HEK293 (cell line): ENCODE measurements around the gene KRTAP5-4.

ENCODE experiments used
- CTCF ChIA-PET: fragments of 350-600 bp; formaldehyde crosslinking; extraction: SDS; loops from one replicate; lab custom pipeline; 2021; ENCODE audit warnings: antibody characterized with exemption; lab: Yijun Ruan, JAX
- POLR2A ChIA-PET: fragments of 300-600 bp; formaldehyde crosslinking; extraction: SDS; loops from one replicate; lab custom pipeline; 2020; ENCODE audit warnings: antibody characterized with exemption, inconsistent platforms; lab: Yijun Ruan, JAX
- H3K27ac ChIP-seq: fragments of 200-500 bp; sonication (Bioruptor generic); 2 replicates; pipeline ENCODE4 v1.5.1; 2014; ENCODE audit warnings: low read depth, low read length, control low read depth, inconsistent platforms; ENCODE audit errors: extremely low read depth
- H3K36me3 ChIP-seq, 2 experiments: fragments of 200-500 bp in 1 of 2; sonication (Bioruptor generic) in 1 of 2; 1 replicate in 1 of 2; 2 replicates in 1 of 2; pipeline ENCODE4 v1.5.1; 2014 to 2017; ENCODE audit warnings: inconsistent platforms in 2 of 2, low read length in 2 of 2; ENCODE audit not compliant: control insufficient read depth in 2 of 2, insufficient read depth in 1 of 2
- H3K4me1 ChIP-seq: fragments of 200-500 bp; sonication (Bioruptor generic); 2 replicates; pipeline ENCODE4 v1.5.1; 2014; ENCODE audit warnings: mild to moderate bottlenecking, low read length, inconsistent platforms; ENCODE audit not compliant: control insufficient read depth, insufficient read depth
- H3K4me3 ChIP-seq: 2 replicates; pipeline ENCODE4 v1.5.1; 2011; ENCODE audit warnings: low read depth, mild to moderate bottlenecking, control low read depth, low read length, moderate library complexity
- H3K9me3 ChIP-seq: fragments of 200-500 bp; sonication (Bioruptor generic); 2 replicates; pipeline ENCODE4 v1.5.1; 2014; ENCODE audit warnings: low read depth, low read length, inconsistent platforms; ENCODE audit not compliant: control insufficient read depth, insufficient read depth
- EGR2 ChIP-seq: fragments of 450-650 bp; formaldehyde crosslinking; IDR thresholded peaks from 2 replicates; pipeline ENCODE4 v1.5.1; 2016; ENCODE audit warnings: low read depth, missing biosample characterization, missing genetic modification characterization
- GLI2 ChIP-seq: fragments of 450-650 bp; formaldehyde crosslinking; IDR thresholded peaks from 2 replicates; pipeline ENCODE4; 2017; ENCODE audit warnings: missing biosample characterization, missing genetic modification characterization, low read depth, borderline replicate concordance
- GLI4 ChIP-seq: fragments of 450-650 bp; formaldehyde crosslinking; IDR thresholded peaks from 2 replicates; pipeline ENCODE4 v1.5.1; 2016; ENCODE audit warnings: missing biosample characterization, missing genetic modification characterization
- KLF8 ChIP-seq: fragments of 450-650 bp; formaldehyde crosslinking; IDR thresholded peaks from 2 replicates; pipeline ENCODE4 v1.5.1; 2016; ENCODE audit warnings: missing biosample characterization, missing genetic modification characterization
- ZEB2 ChIP-seq: fragments of 450-650 bp; formaldehyde crosslinking; IDR thresholded peaks from 2 replicates; pipeline ENCODE4 v1.5.1; 2016; ENCODE audit warnings: missing biosample characterization, missing genetic modification characterization
- ZFP69B ChIP-seq: fragments of 450-650 bp; formaldehyde crosslinking; IDR thresholded peaks from 2 replicates; pipeline ENCODE4 v1.5.1; 2016; ENCODE audit warnings: missing biosample characterization, missing genetic modification characterization
- ZNF121 ChIP-seq: fragments of 450-650 bp; formaldehyde crosslinking; IDR thresholded peaks from 2 replicates; pipeline ENCODE4 v1.5.1; 2016; ENCODE audit warnings: missing biosample characterization, missing genetic modification characterization
- ZNF335 ChIP-seq: fragments of 450-650 bp; formaldehyde crosslinking; conservative IDR thresholded peaks from 2 replicates; pipeline ENCODE4 v1.5.1; 2016; ENCODE audit warnings: missing biosample characterization, missing genetic modification characterization
- ZNF501 ChIP-seq: fragments of 450-650 bp; formaldehyde crosslinking; IDR thresholded peaks from 2 replicates; pipeline ENCODE4 v1.5.1; 2016; ENCODE audit warnings: missing biosample characterization, missing genetic modification characterization
- ZNF571 ChIP-seq: fragments of 450-650 bp; formaldehyde crosslinking; IDR thresholded peaks from 2 replicates; pipeline ENCODE4 v1.5.0; 2017; ENCODE audit warnings: missing biosample characterization, missing genetic modification characterization
- ZNF664 ChIP-seq: fragments of 450-650 bp; formaldehyde crosslinking; IDR thresholded peaks from 2 replicates; pipeline ENCODE4 v1.5.1; 2016; ENCODE audit warnings: missing biosample characterization, missing genetic modification characterization
- ZNF843 ChIP-seq: fragments of 450-650 bp; formaldehyde crosslinking; IDR thresholded peaks from 2 replicates; pipeline ENCODE4 v1.5.1; 2016; ENCODE audit warnings: missing biosample characterization, missing genetic modification characterization
- TF ChIP-seq, protein P1 (sequence below): fragments of 450-650 bp; formaldehyde crosslinking; conservative IDR thresholded peaks from 2 replicates; pipeline ENCODE4 v1.5.1; 2016; ENCODE audit warnings: low read depth, missing biosample characterization, missing genetic modification characterization
- TF ChIP-seq, protein P2 (sequence below): fragments of 450-650 bp; formaldehyde crosslinking; IDR thresholded peaks from 2 replicates; pipeline ENCODE4 v1.5.1; 2016; ENCODE audit warnings: missing biosample characterization, missing genetic modification characterization
- TF ChIP-seq, protein P3 (sequence below): fragments of 450-650 bp; formaldehyde crosslinking; IDR thresholded peaks from 2 replicates; pipeline ENCODE4 v1.5.1; 2016; ENCODE audit warnings: missing biosample characterization, missing genetic modification characterization
- TF ChIP-seq, protein P4 (sequence below): fragments of 450-650 bp; formaldehyde crosslinking; IDR thresholded peaks from 2 replicates; pipeline ENCODE4 v1.5.1; 2017; ENCODE audit warnings: missing biosample characterization, missing genetic modification characterization
- TF ChIP-seq, protein P5 (sequence below): fragments of 450-650 bp; formaldehyde crosslinking; IDR thresholded peaks from 2 replicates; pipeline ENCODE4; 2016; ENCODE audit warnings: missing biosample characterization, missing genetic modification characterization

KRTAP5-4 gene

DNA sequence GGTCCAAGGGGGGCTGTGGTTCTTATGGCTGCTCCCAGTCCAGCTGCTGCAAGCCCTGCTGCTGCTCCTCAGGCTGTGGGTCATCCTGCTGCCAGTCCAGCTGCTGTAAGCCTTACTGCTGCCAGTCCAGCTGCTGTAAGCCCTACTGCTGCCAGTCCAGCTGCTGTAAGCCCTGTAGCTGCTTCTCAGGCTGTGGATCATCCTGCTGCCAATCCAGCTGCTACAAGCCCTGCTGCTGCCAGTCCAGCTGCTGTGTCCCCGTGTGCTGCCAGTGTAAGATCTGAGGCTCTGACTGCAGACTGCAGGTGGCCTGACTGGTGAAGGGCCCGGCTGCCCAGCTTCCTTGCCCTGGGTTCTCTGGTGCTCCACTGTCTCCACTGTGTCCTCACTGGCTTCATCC lies 8.3 kb upstream of the KRTAP5-4 start:
- TF ChIP-seq ZNF121: no peak
- TF ChIP-seq, protein P1, sequence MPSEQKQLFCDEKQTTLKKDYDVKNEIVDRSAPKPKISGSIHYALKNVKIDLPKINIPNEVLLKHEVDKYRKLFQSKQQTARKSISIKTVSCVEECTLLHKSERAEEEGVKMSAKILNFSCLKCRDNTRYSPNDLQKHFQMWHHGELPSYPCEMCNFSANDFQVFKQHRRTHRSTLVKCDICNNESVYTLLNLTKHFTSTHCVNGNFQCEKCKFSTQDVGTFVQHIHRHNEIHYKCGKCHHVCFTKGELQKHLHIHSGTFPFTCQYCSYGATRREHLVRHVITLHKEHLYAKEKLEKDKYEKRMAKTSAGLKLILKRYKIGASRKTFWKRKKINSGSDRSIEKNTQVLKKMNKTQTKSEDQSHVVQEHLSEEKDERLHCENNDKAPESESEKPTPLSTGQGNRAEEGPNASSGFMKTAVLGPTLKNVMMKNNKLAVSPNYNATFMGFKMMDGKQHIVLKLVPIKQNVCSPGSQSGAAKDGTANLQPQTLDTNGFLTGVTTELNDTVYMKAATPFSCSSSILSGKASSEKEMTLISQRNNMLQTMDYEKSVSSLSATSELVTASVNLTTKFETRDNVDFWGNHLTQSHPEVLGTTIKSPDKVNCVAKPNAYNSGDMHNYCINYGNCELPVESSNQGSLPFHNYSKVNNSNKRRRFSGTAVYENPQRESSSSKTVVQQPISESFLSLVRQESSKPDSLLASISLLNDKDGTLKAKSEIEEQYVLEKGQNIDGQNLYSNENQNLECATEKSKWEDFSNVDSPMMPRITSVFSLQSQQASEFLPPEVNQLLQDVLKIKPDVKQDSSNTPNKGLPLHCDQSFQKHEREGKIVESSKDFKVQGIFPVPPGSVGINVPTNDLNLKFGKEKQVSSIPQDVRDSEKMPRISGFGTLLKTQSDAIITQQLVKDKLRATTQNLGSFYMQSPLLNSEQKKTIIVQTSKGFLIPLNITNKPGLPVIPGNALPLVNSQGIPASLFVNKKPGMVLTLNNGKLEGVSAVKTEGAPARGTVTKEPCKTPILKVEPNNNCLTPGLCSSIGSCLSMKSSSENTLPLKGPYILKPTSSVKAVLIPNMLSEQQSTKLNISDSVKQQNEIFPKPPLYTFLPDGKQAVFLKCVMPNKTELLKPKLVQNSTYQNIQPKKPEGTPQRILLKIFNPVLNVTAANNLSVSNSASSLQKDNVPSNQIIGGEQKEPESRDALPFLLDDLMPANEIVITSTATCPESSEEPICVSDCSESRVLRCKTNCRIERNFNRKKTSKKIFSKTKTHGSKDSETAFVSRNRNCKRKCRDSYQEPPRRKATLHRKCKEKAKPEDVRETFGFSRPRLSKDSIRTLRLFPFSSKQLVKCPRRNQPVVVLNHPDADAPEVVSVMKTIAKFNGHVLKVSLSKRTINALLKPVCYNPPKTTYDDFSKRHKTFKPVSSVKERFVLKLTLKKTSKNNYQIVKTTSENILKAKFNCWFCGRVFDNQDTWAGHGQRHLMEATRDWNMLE: no peak
- TF ChIP-seq, protein P2, sequence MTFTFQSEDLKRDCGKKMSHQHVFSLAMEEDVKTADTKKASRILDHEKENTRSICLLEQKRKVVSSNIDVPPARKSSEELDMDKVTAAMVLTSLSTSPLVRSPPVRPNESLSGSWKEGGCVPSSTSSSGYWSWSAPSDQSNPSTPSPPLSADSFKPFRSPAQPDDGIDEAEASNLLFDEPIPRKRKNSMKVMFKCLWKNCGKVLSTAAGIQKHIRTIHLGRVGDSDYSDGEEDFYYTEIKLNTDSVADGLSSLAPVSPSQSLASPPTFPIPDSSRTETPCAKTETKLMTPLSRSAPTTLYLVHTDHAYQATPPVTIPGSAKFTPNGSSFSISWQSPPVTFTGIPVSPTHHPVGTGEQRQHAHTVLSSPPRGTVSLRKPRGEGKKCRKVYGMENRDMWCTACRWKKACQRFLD (tag by site-specific recombination): no peak
- TF ChIP-seq, protein P3, sequence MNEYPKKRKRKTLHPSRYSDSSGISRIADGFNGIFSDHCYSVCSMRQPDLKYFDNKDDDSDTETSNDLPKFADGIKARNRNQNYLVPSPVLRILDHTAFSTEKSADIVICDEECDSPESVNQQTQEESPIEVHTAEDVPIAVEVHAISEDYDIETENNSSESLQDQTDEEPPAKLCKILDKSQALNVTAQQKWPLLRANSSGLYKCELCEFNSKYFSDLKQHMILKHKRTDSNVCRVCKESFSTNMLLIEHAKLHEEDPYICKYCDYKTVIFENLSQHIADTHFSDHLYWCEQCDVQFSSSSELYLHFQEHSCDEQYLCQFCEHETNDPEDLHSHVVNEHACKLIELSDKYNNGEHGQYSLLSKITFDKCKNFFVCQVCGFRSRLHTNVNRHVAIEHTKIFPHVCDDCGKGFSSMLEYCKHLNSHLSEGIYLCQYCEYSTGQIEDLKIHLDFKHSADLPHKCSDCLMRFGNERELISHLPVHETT (tag by site-specific recombination): no peak
- no peak for TF ChIP-seq GLI2 (tag by site-specific recombination)
- no peak for TF ChIP-seq ZNF843
- TF ChIP-seq EGR2 (tag by site-specific recombination): no peak
- no peak for TF ChIP-seq ZEB2 (tag by site-specific recombination)
- no peak for TF ChIP-seq ZNF335 (tag by site-specific recombination)
- TF ChIP-seq, protein P4, sequence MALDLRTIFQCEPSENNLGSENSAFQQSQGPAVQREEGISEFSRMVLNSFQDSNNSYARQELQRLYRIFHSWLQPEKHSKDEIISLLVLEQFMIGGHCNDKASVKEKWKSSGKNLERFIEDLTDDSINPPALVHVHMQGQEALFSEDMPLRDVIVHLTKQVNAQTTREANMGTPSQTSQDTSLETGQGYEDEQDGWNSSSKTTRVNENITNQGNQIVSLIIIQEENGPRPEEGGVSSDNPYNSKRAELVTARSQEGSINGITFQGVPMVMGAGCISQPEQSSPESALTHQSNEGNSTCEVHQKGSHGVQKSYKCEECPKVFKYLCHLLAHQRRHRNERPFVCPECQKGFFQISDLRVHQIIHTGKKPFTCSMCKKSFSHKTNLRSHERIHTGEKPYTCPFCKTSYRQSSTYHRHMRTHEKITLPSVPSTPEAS (tag by site-specific recombination): no peak
- TF ChIP-seq GLI4: no peak
- no peak for TF ChIP-seq ZNF571 (tag by site-specific recombination)
- TF ChIP-seq ZNF501 (tag by site-specific recombination): no peak
- TF ChIP-seq KLF8: no peak
- TF ChIP-seq, protein P5, sequence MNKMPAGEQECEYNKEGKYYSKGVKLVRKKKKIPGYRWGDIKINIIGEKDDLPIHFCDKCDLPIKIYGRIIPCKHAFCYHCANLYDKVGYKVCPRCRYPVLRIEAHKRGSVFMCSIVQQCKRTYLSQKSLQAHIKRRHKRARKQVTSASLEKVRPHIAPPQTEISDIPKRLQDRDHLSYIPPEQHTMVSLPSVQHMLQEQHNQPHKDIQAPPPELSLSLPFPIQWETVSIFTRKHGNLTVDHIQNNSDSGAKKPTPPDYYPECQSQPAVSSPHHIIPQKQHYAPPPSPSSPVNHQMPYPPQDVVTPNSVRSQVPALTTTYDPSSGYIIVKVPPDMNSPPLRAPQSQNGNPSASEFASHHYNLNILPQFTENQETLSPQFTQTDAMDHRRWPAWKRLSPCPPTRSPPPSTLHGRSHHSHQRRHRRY: no peak
- TF ChIP-seq ZFP69B (tag by site-specific recombination): no peak
- TF ChIP-seq ZNF664 (tag by site-specific recombination): no peak
- no peaks in the 10 kb centered on the region for H3K9me3 ChIP-seq
- no peak overlapping the region for H3K27ac ChIP-seq
- H3K4me3 ChIP-seq: no peak overlapping the region
- no peaks in the 10 kb centered on the region for H3K36me3 ChIP-seq
- CTCF ChIA-PET: interaction anchor here (1.2 to 7.2 kb wide), 7 partner anchors 9 to 520 kb away, joined by 3 to 67 read pairs (median 4); no protein-coding TSS in a partner anchor
- no peaks in the 10 kb centered on the region for H3K4me1 ChIP-seq
- POLR2A ChIA-PET: no interaction called here
